Suprapubic skin (tissue), 4 donors: ENCODE measurements around the gene CEP170B.

ENCODE experiments used
- CTCF ChIP-seq, 2 donors: fragments of 200-600 bp in 1 of 2; fragments of 450-650 bp in 1 of 2; sonication (generic) in 1 of 2; IDR thresholded peaks; one replicate each; pipeline ENCODE4 v1.5.1; 2016 to 2019; ENCODE audit warnings: antibody characterized with exemption in 2 of 2, mild to moderate bottlenecking in 1 of 2, moderate library complexity in 1 of 2
- EP300 ChIP-seq: sonication (generic); formaldehyde crosslinking; IDR thresholded peaks from one replicate; pipeline ENCODE4 v1.6.1; 2017; ENCODE audit warnings: antibody characterized with exemption
- POLR2A ChIP-seq, 2 donors: fragments of 450-650 bp; IDR thresholded peaks; one replicate each; pipeline ENCODE4 v1.6.1; 2017; ENCODE audit warnings: antibody characterized with exemption in 2 of 2, mild to moderate bottlenecking in 2 of 2, moderate library complexity in 2 of 2
- POLR2AphosphoS5 ChIP-seq, 3 donors: sonication (generic); formaldehyde crosslinking; IDR thresholded peaks; one replicate each; pipeline ENCODE4 v1.6.1; 2017; ENCODE audit warnings: antibody characterized with exemption in 3 of 3

GRCh38 chr14:104931304-104931770 is 66.3 kb downstream of the CEP170B start:
- TF ChIP-seq CTCF (IDR thresholded peaks at IDR 0.05) (no peak), POLR2A (IDR thresholded peaks at IDR 0.05) (no peak), POLR2AphosphoS5 (IDR thresholded peaks at IDR 0.05) (no peak), EP300 (no peak)
